ENCODE measurements around the gene FOXP2.

The FOXP2 gene

GRCh38 chr7:114700247-114700928, 285.8 kb downstream of the FOXP2 start:
- Histone ChIP-seq H3K27ac (no peak overlapping the region), H2AFZ (ENCODE audit: low read depth) (no peak overlapping the region), H3K9ac (no peak overlapping the region), H3K79me2 (ENCODE audit: insufficient read depth, low read depth) (no peaks in the 10 kb centered on the region), H4K20me1 (ENCODE audit: insufficient read depth) (no peaks in the 10 kb centered on the region), H3K4me2 (no peak overlapping the region), H3K27me3 (ENCODE audit: insufficient read depth, low read depth) (no peaks in the 10 kb centered on the region), H3K4me3 (IDR thresholded peaks at IDR 0.05; ENCODE audit: insufficient read depth, low read depth, low read length) (no peak overlapping the region), H3K4me1 (ENCODE audit: low read depth, poor library complexity, severe bottlenecking) (no peaks in the 10 kb centered on the region), H3K36me3 (ENCODE audit: insufficient read depth) (no peaks in the 10 kb centered on the region; the same call in 1 of the 2 replicates)
- TF ChIP-seq CTCF (conservative IDR thresholded peaks at IDR 0.05; ENCODE audit: low read depth, low read length), result no peak

- no peaks in the 10 kb centered on the region for H3K36me3 ChIP-seq (ENCODE audit: insufficient read depth)
- H3K79me2 ChIP-seq (ENCODE audit: insufficient read depth, low read depth), result no peaks in the 10 kb centered on the region
- no peak for TF ChIP-seq CTCF (conservative IDR thresholded peaks at IDR 0.05; ENCODE audit: low read depth, low read length)
- no peaks in the 10 kb centered on the region for H4K20me1 ChIP-seq (ENCODE audit: insufficient read depth)
- no peak overlapping the region for H3K27ac ChIP-seq
- H3K4me3 ChIP-seq (IDR thresholded peaks at IDR 0.05; ENCODE audit: insufficient read depth, low read depth, low read length), result no peak overlapping the region
- no peak overlapping the region for H3K4me2 ChIP-seq
- no peaks in the 10 kb centered on the region for H3K4me1 ChIP-seq (ENCODE audit: low read depth, poor library complexity, severe bottlenecking)
- H3K9ac ChIP-seq, result no peak overlapping the region
- no peak overlapping the region for H2AFZ ChIP-seq (ENCODE audit: low read depth)
- H3K27me3 ChIP-seq (ENCODE audit: insufficient read depth, low read depth), result no peaks in the 10 kb centered on the region
Measured at GRCh38 chr7:114703677-114704076, 289.1 kb downstream of the FOXP2 start.

GRCh38 chr7:114708646-114709045, 294.0 kb downstream of the FOXP2 start:
- Histone ChIP-seq H3K4me1 (ENCODE audit: low read depth, poor library complexity, severe bottlenecking) (no peaks in the 10 kb centered on the region), H3K36me3 (ENCODE audit: insufficient read depth) (no peaks in the 10 kb centered on the region), H3K79me2 (ENCODE audit: insufficient read depth, low read depth) (no peaks in the 10 kb centered on the region), H3K27me3 (ENCODE audit: insufficient read depth, low read depth) (no peaks in the 10 kb centered on the region), H2AFZ (ENCODE audit: low read depth) (no peak overlapping the region), H4K20me1 (ENCODE audit: insufficient read depth) (no peaks in the 10 kb centered on the region), H3K4me3 (IDR thresholded peaks at IDR 0.05; ENCODE audit: insufficient read depth, low read depth, low read length) (no peak overlapping the region), H3K27ac (no peak overlapping the region), H3K9ac (no peak overlapping the region), H3K4me2 (no peak overlapping the region)
- no peak for TF ChIP-seq CTCF (conservative IDR thresholded peaks at IDR 0.05; ENCODE audit: low read depth, low read length)

GRCh38 chr7:114710499-114710898, 295.9 kb downstream of the FOXP2 start:
- Histone ChIP-seq H3K79me2 (ENCODE audit: insufficient read depth, low read depth) (no peaks in the 10 kb centered on the region), H2AFZ (ENCODE audit: low read depth) (no peak overlapping the region)
- no peak for TF ChIP-seq CTCF (conservative IDR thresholded peaks at IDR 0.05; ENCODE audit: low read depth, low read length)

More at GRCh38 chr7:114710499-114710898, 295.9 kb downstream of the FOXP2 start:
- Histone ChIP-seq H3K4me2 (no peak overlapping the region), H4K20me1 (ENCODE audit: insufficient read depth) (no peaks in the 10 kb centered on the region), H3K27me3 (ENCODE audit: insufficient read depth, low read depth) (no peaks in the 10 kb centered on the region), H3K9ac (no peak overlapping the region), H3K4me3 (IDR thresholded peaks at IDR 0.05; ENCODE audit: insufficient read depth, low read depth, low read length) (no peak overlapping the region), H3K27ac (no peak overlapping the region), H3K4me1 (ENCODE audit: low read depth, poor library complexity, severe bottlenecking) (no peaks in the 10 kb centered on the region), H3K36me3 (ENCODE audit: insufficient read depth) (no peaks in the 10 kb centered on the region)
